Parathyroid adenoma (tissue), 2 donors: ENCODE results near the gene SYNJ1.
"Not testable (repeated sequence)": the region's sequence is repeated elsewhere in the genome, so short reads cannot be mapped to it uniquely, and the experiment has no call there.

Experiments
- H2AFZ ChIP-seq: fragments of 300-600 bp; sonication (generic); one replicate; pipeline ENCODE4 v1.7.0; 2017; ENCODE audit warnings: antibody characterized with exemption, mild to moderate bottlenecking
- H3K27ac ChIP-seq: fragments of 300-600 bp; sonication (generic); one replicate; pipeline ENCODE4 v1.7.0; 2017
- H3K27me3 ChIP-seq: fragments of 300-600 bp; sonication (generic); one replicate; pipeline ENCODE4 v1.7.0; 2017; ENCODE audit warnings: low read length; ENCODE audit not compliant: control insufficient read depth, insufficient read depth
- H3K36me3 ChIP-seq: fragments of 300-600 bp; sonication (generic); one replicate; pipeline ENCODE4 v1.7.0; 2017; ENCODE audit warnings: low read length; ENCODE audit not compliant: control insufficient read depth, insufficient read depth
- H3K4me1 ChIP-seq: fragments of 300-600 bp; sonication (generic); one replicate; pipeline ENCODE4 v1.7.0; 2017; ENCODE audit warnings: control low read depth
- H3K4me2 ChIP-seq: fragments of 300-600 bp; sonication (generic); one replicate; pipeline ENCODE4 v1.7.0; 2017; ENCODE audit warnings: low read length
- H3K4me3 ChIP-seq: fragments of 300-600 bp; sonication (generic); one replicate; pipeline ENCODE4 v1.7.0; 2017; ENCODE audit warnings: low read depth, low read length
- H3K79me2 ChIP-seq: fragments of 300-600 bp; sonication (generic); one replicate; pipeline ENCODE4 v1.7.0; 2017; ENCODE audit warnings: control low read depth
- H3K9ac ChIP-seq: fragments of 300-600 bp; sonication (generic); one replicate; pipeline ENCODE4 v1.7.0; 2017; ENCODE audit warnings: mild to moderate bottlenecking
- H3K9me3 ChIP-seq: fragments of 300-600 bp; sonication (generic); one replicate; pipeline ENCODE4 v1.7.0; 2017; ENCODE audit warnings: low read length; ENCODE audit not compliant: control insufficient read depth
- CTCF ChIP-seq: fragments of 300-600 bp; sonication (generic); IDR thresholded peaks from one replicate; pipeline ENCODE4 v1.7.0; 2017; ENCODE audit warnings: antibody characterized with exemption, mild to moderate bottlenecking
- donor health status: primary hyperparathyroidism.

Gene SYNJ1

GRCh38 chr21:32747396-32747795 is 19.6 kb upstream of the SYNJ1 start:
- Histone ChIP-seq H3K36me3 (no peaks in the 10 kb centered on the region), H3K27me3 (no peaks in the 10 kb centered on the region), H3K4me1 (no peaks in the 10 kb centered on the region), H3K27ac (no peak overlapping the region), H3K9ac (no peak overlapping the region), H3K4me2 (no peak overlapping the region), H3K79me2 (no peaks in the 10 kb centered on the region), H3K4me3 (no peak overlapping the region), H2AFZ (no peak overlapping the region), H3K9me3 (no peaks in the 10 kb centered on the region)
- no peak for TF ChIP-seq CTCF

GRCh38 chr21:32746711-32747110 is 18.9 kb upstream of the SYNJ1 start:
- not testable (repeated sequence) for H3K79me2 ChIP-seq, H3K36me3 ChIP-seq, H3K27me3 ChIP-seq, H3K9ac ChIP-seq, H3K9me3 ChIP-seq, H2AFZ ChIP-seq, H3K4me2 ChIP-seq, H3K4me1 ChIP-seq, H3K27ac ChIP-seq, H3K4me3 ChIP-seq

GRCh38 chr21:32742396-32742795 is 14.6 kb upstream of the SYNJ1 start:
- Histone ChIP-seq H3K36me3 (no peaks in the 10 kb centered on the region), H3K79me2 (no peaks in the 10 kb centered on the region), H3K4me2 (no peak overlapping the region), H3K9ac (no peak overlapping the region), H3K4me3 (no peak overlapping the region), H2AFZ (no peak overlapping the region), H3K27me3 (no peaks in the 10 kb centered on the region), H3K9me3 (no peaks in the 10 kb centered on the region), H3K27ac (no peak overlapping the region), H3K4me1 (no peaks in the 10 kb centered on the region)
- TF ChIP-seq CTCF: no peak

GRCh38 chr21:32741336-32741735 is 13.5 kb upstream of the SYNJ1 start:
- Histone ChIP-seq H3K4me3 (no peak overlapping the region), H3K9me3 (no peaks in the 10 kb centered on the region), H3K4me2 (no peak overlapping the region), H3K36me3 (no peaks in the 10 kb centered on the region), H3K27me3 (no peaks in the 10 kb centered on the region), H3K79me2 (no peaks in the 10 kb centered on the region), H3K9ac (no peak overlapping the region), H3K4me1 (no peaks in the 10 kb centered on the region), H3K27ac (no peak overlapping the region), H2AFZ (no peak overlapping the region)
- no peak for TF ChIP-seq CTCF

- Histone ChIP-seq H3K9me3 (no peaks in the 10 kb centered on the region), H3K4me2 (no peak overlapping the region), H2AFZ (no peak overlapping the region), H3K36me3 (no peaks in the 10 kb centered on the region), H3K4me3 (no peak overlapping the region), H3K4me1 (no peaks in the 10 kb centered on the region), H3K27ac (no peak overlapping the region), H3K79me2 (no peaks in the 10 kb centered on the region), H3K9ac (no peak overlapping the region), H3K27me3 (no peaks in the 10 kb centered on the region)
- no peak for TF ChIP-seq CTCF
Measured at GRCh38 chr21:32739946-32740345, 12.1 kb upstream of the SYNJ1 start.

- H3K9ac ChIP-seq, H3K4me1 ChIP-seq, H3K4me3 ChIP-seq, H3K36me3 ChIP-seq, H3K79me2 ChIP-seq, H3K27ac ChIP-seq, H3K4me2 ChIP-seq, H3K9me3 ChIP-seq, H2AFZ ChIP-seq, H3K27me3 ChIP-seq: not testable (repeated sequence)
Measured at GRCh38 chr21:32736083-32736482, 8.3 kb upstream of the SYNJ1 start.
